NCI-H2171 treated with DMSO at 0.1 percent for 48 hours (cell line): ENCODE data around the gene MKLN1.
"Not testable (repeated sequence)": the region's sequence is repeated elsewhere in the genome, so short reads cannot be mapped to it uniquely, and the experiment has no call there.

Experiments
- DNase-seq: peaks from one replicate; lab custom pipeline; 2025; lab: John Stamatoyannopoulos, UW

MKLN1 gene

GRCh38 chr7:131327626-131328376 is at the start of gene MKLN1:
MKLN1 (plus strand) TSS chr7:131327876; CDS start chr7:131327900, 24 bp downstream.
- DNase-seq = peak; percentile 86

- no peak for DNase-seq
Measured at GRCh38 chr7:131279044-131279443, 48.6 kb upstream of the MKLN1 start.

- DNase-seq = no peak
Measured at GRCh38 chr7:131281266-131282048, 46.2 kb upstream of the MKLN1 start.

DNA sequence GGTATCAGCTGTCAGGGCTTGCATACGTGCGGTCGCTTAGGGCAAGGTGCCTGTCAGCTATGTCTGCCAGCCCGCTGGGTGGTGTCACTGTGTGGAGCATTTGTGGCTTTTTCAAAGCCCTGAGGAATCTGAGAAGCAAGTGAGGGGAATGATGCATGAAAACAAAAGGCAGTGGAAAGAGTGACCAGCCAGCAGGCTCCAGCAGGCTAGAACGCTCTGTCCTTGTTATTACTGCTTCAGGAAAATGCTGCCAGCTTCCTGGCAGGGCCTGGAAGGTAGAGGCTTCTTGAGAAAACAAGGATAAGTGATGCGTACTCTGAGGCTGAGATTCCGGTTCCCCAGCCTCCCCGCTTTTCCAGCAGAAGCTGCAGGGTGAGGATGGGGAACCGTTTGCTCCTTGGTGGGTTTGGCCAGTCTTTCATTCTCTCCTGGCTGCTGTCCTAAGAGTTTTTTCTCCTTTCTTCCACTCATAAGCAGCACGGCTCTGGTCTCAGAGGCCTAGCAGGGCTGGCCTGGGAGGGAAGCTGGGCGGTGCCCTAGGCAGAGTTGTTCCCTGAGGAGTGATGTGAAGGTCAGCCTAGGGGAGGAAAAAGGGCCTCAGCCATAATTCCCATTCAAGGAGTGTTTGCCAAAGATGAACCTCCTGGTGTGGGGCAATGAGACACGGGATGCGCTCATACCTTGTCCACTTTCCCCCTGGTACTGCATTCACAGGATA is 42.8 kb upstream of the MKLN1 start:
- DNase-seq = peak; percentile 35

DNA sequence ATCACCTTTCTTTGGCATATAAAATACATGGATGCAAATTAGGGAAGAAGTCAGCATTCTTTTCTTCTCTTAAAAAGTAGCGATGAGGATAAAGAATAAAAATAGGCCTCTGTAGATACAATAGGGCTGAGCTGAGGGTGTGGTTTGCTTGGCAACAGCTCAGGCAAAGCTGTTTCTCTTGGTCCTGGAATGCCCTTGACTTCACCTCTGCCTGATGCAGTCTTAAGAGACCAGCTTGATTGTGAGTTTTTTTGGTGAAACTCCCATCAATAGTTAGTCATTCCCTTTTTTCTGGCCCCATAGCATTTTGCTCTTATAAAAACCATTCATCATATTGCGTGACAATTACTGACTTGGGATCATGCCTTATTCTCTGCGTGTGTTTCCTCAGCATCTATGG is 42.1 kb upstream of the MKLN1 start:
- DNase-seq = no peak

DNA sequence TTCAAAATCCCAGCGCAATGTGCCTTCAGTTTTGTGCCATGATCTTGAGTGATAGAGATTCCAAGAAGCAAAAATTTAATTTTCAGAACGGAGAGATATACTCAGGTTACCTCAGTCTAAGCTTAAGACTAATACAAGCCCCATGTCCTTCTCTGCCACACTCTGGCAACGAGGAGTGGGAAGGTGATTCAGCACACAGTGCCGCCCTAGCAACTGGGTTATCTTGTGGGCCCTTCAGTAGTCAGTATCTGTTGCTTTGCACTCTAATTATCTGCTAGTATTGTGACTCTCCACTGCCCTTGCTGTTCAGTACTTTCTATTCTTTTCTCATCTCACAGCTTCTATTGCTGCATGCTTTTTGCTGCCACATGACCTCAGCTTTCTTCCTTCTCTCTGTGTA is 39.2 kb upstream of the MKLN1 start:
- DNase-seq = no peak

GRCh38 chr7:131289051-131289450 is 38.6 kb upstream of the MKLN1 start:
- DNase-seq = no peak

DNA sequence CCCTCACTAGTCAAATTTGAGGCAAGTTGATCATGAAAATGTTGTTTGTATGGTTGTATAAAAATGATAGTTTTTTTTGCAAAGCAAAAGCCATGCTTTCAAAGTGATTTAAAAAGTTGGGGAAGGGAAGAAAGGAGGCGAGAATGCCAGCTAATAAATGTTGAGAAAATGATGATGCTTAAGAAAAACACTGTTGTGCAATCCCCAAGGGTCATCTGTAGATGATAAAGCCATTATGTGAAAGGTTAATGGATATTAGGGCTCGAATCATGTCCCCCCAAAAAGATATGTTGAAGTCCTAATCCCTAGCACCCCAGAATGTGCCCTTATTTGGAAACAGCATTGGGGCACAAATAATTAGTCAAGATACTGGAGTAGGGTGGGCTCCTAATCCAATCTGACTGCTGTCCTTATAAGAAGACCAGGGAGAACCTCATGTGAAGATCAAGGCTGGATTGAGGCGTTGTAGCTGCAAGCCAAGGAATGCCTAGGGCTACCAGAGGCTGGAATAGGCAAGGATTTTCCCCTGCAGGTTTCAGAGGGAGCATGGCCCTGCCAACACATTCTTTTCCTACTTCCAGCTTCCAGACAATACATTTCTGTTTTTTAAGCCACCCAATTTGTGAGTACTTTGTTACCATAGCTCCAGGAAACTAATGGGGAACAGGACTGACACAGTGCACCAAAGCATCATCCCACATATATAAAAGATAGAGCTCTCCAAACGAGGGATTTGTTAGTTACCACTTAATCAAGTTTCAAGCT is 35.4 kb upstream of the MKLN1 start:
- DNase-seq = no peak

DNA sequence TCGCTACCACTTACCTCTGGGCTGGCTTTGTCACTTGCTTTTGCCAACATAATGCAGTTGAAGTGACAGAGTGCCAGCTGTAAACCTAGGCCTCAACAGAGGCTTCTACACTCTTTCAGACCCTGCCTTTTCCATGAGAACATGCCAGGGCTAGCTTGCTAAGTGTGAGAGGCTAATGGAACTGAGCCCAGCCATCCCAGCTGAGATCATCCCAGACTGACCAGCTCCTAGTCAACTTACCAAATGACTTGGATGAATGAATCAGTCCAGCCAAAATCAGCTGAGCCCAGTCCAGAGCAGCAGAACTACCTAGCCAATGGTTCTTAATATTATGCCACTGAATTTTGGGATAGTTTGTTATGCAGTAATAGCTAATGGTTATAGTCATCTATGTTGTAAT is 34.7 kb upstream of the MKLN1 start:
- no peak for DNase-seq

GRCh38 chr7:131294553-131294952 is 33.1 kb upstream of the MKLN1 start:
- no peak for DNase-seq

GRCh38 chr7:131298608-131298992 is 29.1 kb upstream of the MKLN1 start:
- DNase-seq = no peak

GRCh38 chr7:131299074-131299473 is 28.6 kb upstream of the MKLN1 start:
- no peak for DNase-seq

GRCh38 chr7:131300078-131300477 is 27.6 kb upstream of the MKLN1 start:
- no peak for DNase-seq

DNA sequence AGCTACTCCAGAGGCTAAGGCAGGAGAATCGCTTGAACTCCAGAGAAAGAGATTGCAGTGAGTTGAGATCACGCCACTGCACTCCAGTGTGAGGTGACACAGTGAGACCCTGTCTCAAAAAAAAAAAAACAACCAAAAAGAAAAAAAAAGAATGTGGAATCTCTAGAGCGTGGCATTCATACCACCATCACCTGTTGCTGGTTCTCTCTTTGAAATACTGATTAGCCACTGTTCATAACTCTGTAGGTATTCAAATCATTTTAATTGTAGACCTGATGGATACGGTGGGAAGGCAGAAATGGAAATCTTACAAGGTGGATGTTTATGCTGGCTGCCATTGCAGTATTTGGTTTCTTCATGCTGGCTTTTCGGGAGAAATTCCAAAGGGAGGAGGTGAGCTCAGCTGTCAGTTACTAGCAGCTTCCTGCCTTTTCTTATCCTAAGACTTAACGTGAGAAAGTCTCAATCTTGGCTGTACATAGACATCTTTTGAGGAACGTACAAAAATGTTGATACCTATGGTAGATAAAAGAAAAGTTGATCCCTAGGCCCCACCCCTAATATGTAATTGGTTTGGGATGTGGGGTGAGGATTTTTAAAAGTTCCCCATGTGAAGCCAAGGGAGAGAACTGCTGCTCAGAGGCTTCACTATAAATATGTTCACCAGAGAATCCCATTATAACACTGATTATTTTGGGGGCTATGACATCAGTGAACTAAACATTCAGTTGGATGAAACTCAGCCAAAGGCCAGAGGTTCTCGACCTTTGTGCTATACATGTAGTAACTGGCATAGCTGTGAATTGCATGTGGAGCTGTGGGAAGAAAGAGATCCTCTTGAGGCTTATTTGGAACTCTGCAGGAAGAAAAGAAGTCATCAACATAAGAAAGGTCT is 26.9 kb upstream of the MKLN1 start:
- no peak for DNase-seq

GRCh38 chr7:131302446-131302845 is 25.2 kb upstream of the MKLN1 start:
- DNase-seq = no peak

GRCh38 chr7:131302876-131303707 is 24.6 kb upstream of the MKLN1 start:
- no peak for DNase-seq

DNA sequence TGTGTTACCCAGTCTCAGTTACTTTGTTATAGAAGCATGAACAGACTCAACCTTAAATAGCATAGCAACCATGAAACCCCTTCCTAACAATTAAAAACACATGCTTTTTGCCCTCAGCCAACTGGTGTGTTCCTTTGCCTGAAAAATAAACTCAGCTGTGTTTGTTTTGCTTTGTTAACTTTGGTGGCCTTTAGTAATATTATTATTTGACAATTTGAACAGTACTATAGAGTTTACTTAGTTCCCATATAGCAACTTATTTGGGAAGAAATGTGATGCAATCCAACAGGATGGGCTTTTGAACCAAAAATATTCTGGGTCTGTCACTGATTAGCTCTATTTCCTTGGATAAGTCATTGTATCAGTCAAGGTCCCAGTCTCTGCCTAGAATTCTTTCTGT is 22.5 kb upstream of the MKLN1 start:
- DNase-seq = no peak

GRCh38 chr7:131306041-131306440 is 21.6 kb upstream of the MKLN1 start:
- not testable (repeated sequence) for DNase-seq

- DNase-seq = no peak
Measured at GRCh38 chr7:131306777-131307176, 20.9 kb upstream of the MKLN1 start.

- no peak for DNase-seq
Measured at GRCh38 chr7:131307627-131308026, 20.0 kb upstream of the MKLN1 start.
